NOMO-1 (cell line): ENCODE measurements around the gene SYNE1.
"Not testable (repeated sequence)": the region's sequence is repeated elsewhere in the genome, so short reads cannot be mapped to it uniquely, and the experiment has no call there.

Source experiments
- DNase-seq, 2 experiments: peaks; one replicate each; lab custom pipeline; 2025; ENCODE audit not compliant: unreplicated experiment in 2 of 2; lab: John Stamatoyannopoulos, UW

The SYNE1 gene

GRCh38 chr6:152078804-152079203 is 558.4 kb downstream of the SYNE1 start:
- DNase-seq, result no peak

- DNase-seq, result no peak
Measured at GRCh38 chr6:152078001-152078400, 559.2 kb downstream of the SYNE1 start.

- DNase-seq, result not testable (repeated sequence)
Measured at GRCh38 chr6:152076242-152076641, 560.9 kb downstream of the SYNE1 start.

- DNase-seq, result no peak
Measured at GRCh38 chr6:152071843-152072242, 565.3 kb downstream of the SYNE1 start.
